Testis (tissue), 3 donors: ENCODE results near the gene GPC3. TPM values are rescaled to one million over a fixed set of nuclear protein-coding genes. Genes with fewer than 3 reads are reported as not detected.

Source experiments
- DNase-seq: peaks from one replicate; pipeline ENCODE4 v3.0.0-alpha.2; 2019
- H3K27ac ChIP-seq, 2 donors: fragments of 200-600 bp; sonication (generic); one replicate each; pipeline ENCODE4 v1.5.1; 2019
- H3K27me3 ChIP-seq: fragments of 200-600 bp; sonication (generic); one replicate; pipeline ENCODE4 v1.5.1; 2019
- H3K36me3 ChIP-seq: fragments of 200-600 bp; sonication (generic); one replicate; pipeline ENCODE4 v1.5.1; 2017; ENCODE audit warnings: low read depth; ENCODE audit errors: missing control alignments
- H3K4me1 ChIP-seq: fragments of 200-600 bp; sonication (generic); one replicate; pipeline ENCODE4 v1.5.1; 2019
- H3K4me3 ChIP-seq, 2 donors: fragments of 200-600 bp; sonication (generic); one replicate each; pipeline ENCODE4 v1.5.1; 2017 to 2019
- H3K9me3 ChIP-seq: fragments of 200-600 bp; sonication (generic); one replicate; pipeline ENCODE4 v1.5.1; 2017
- POLR2A ChIP-seq: fragments of 450-650 bp; IDR thresholded peaks from one replicate; pipeline ENCODE4 v1.6.1; 2017; ENCODE audit warnings: antibody characterized with exemption, mild to moderate bottlenecking, moderate library complexity
- WGBS, 2 donors: methylation state at CpG; one replicate each; pipeline ENCODE4 v1.1.5; 2018; 5-methylcytosine and 5-hydroxymethylcytosine counted together
- intact Hi-C: fragments of 100-400 bp; cut with DNase I; formaldehyde crosslinking; loops from one replicate; pipeline ENCODE4 v1.15.1; 2023; ENCODE audit warnings: low total_unique reads
- polyA plus RNA-seq: library from polyadenylated mRNA; stranded (reverse); fragments of 350-450 nt; fragmentation: Illumina TruSeq; extraction: RNeasy Lipid Tissue Mini Kit (QIAGEN cat#74804); gene quantifications from one replicate; pipeline ENCODE4 v1.2.3, GENCODE V29; 2014; ENCODE audit warnings: low read depth, low replicate concordance; ENCODE audit not compliant: insufficient read depth
- total RNA-seq, 2 donors: library from RNA; depleted of rRNA; stranded (reverse); fragments of >200 nt; gene quantifications; one replicate each; pipeline ENCODE4 v1.2.3, GENCODE V29; 2016
- TF ChIP-seq, protein P1 (sequence below), 3 experiments: fragments of 450-650 bp in 2 of 3; fragments of 200-600 bp in 1 of 3; sonication (generic) in 1 of 3; IDR thresholded peaks; one replicate each; pipeline ENCODE4 v1.5.1; 2016 to 2019; ENCODE audit warnings: antibody characterized with exemption in 3 of 3, mild to moderate bottlenecking in 2 of 3, moderate library complexity in 1 of 3

GPC3 gene
- total and polyA plus RNA-seq, 3 donors from 2014 or later, result 4.9 to 12.9 (median 5.4) TPM

GRCh38 chrX:133661962-133662839, 323.2 kb downstream of the GPC3 start:
- intact Hi-C loops, result no loop called here
- Histone ChIP-seq H3K36me3 (no peaks in the 10 kb centered on the region), H3K27me3 (no peaks in the 10 kb centered on the region), H3K27ac (no peak overlapping the region), H3K9me3 (no peaks in the 10 kb centered on the region), H3K4me3 (no peak overlapping the region), H3K4me1 (no peaks in the 10 kb centered on the region)
- WGBS, 2 donors, result 83 to 85% methylated on average over 3 of the region's 3 CpGs
- DNase-seq, result peak; percentile 30
- TF ChIP-seq, protein P1, sequence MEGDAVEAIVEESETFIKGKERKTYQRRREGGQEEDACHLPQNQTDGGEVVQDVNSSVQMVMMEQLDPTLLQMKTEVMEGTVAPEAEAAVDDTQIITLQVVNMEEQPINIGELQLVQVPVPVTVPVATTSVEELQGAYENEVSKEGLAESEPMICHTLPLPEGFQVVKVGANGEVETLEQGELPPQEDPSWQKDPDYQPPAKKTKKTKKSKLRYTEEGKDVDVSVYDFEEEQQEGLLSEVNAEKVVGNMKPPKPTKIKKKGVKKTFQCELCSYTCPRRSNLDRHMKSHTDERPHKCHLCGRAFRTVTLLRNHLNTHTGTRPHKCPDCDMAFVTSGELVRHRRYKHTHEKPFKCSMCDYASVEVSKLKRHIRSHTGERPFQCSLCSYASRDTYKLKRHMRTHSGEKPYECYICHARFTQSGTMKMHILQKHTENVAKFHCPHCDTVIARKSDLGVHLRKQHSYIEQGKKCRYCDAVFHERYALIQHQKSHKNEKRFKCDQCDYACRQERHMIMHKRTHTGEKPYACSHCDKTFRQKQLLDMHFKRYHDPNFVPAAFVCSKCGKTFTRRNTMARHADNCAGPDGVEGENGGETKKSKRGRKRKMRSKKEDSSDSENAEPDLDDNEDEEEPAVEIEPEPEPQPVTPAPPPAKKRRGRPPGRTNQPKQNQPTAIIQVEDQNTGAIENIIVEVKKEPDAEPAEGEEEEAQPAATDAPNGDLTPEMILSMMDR (IDR thresholded peaks at IDR 0.05), result no peak
- TF ChIP-seq POLR2A, result no peak

DNA sequence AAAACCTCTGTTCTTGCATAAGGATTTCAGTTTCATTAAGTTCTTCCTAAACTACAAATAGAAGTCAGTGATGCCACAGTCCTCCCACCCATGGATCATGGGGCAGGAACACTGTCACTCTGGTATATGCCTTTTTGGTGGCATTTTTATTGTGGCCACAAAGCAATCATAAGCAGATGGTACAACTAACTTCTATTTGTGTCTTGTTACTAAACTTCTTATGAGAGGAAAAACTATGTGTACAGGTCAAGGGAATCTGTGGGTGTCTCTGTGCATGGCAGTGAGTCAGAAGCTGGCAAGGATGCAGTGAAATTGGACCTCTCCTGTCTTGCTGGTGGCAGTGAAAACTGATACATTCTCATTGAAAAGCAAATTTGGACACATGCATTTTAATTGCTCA, 325.1 kb downstream of the GPC3 start:
- DNase-seq, result no peak
- Histone ChIP-seq H3K4me1 (no peaks in the 10 kb centered on the region), H3K27ac (no peak overlapping the region), H3K27me3 (no peaks in the 10 kb centered on the region), H3K4me3 (no peak overlapping the region), H3K9me3 (no peaks in the 10 kb centered on the region), H3K36me3 (no peaks in the 10 kb centered on the region)
- intact Hi-C loops, result no loop called here
- TF ChIP-seq, protein P1 (IDR thresholded peaks at IDR 0.05), result no peak
- no peak for TF ChIP-seq POLR2A

DNA sequence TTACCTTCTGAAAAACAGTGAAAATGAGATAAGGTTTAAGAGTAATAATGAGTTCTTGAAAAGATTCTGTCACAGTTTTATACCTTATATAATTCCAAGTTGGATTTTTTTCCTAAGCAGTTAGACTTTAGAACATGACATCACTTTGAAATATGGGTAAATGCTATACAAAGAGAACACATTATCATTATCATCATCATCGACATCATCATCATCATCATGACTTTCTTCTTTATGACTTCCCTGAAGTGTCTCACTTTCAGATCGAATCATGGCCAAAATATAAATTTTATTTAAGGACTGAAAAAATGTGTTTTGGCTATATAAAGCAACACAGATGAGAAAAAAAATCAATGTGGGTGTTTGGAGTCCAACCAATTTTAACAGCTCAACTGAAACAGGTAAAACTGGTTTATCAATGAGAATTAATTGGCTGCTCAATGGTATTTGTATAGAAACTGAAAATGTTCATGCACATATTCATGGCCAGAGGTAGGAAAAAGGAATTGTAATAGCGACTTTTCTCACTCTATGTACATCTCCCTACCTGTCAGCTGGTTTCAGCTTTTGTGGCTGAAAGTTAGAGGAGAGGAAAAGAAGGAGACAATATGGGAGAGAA, 327.0 kb downstream of the GPC3 start:
- H3K27me3 ChIP-seq, result no peaks in the 10 kb centered on the region
- H3K9me3 ChIP-seq, result no peaks in the 10 kb centered on the region
- no peaks in the 10 kb centered on the region for H3K36me3 ChIP-seq
- WGBS, 2 donors, result 92 to 96% methylated on average over 3 of the region's 3 CpGs
- TF ChIP-seq, protein P1 (IDR thresholded peaks at IDR 0.05), result no peak
- TF ChIP-seq POLR2A, result no peak
- no peaks in the 10 kb centered on the region for H3K4me1 ChIP-seq
- intact Hi-C loops, result no loop called here
- H3K27ac ChIP-seq, result no peak overlapping the region
- no peak for DNase-seq
- H3K4me3 ChIP-seq, result no peak overlapping the region

- H3K27ac ChIP-seq, result no peak overlapping the region
- no peaks in the 10 kb centered on the region for H3K36me3 ChIP-seq
- no peak overlapping the region for H3K4me3 ChIP-seq
- intact Hi-C loops, result no loop called here
- no peaks in the 10 kb centered on the region for H3K9me3 ChIP-seq
- no peaks in the 10 kb centered on the region for H3K4me1 ChIP-seq
- no peaks in the 10 kb centered on the region for H3K27me3 ChIP-seq
- no peak for DNase-seq
- TF ChIP-seq, protein P1 (IDR thresholded peaks at IDR 0.05), result no peak
- TF ChIP-seq POLR2A, result no peak
- 37 to 57% methylated on average over 2 of the region's 2 CpGs for WGBS, 2 donors
Measured at GRCh38 chrX:133655275-133656265, 329.8 kb downstream of the GPC3 start.
